GM12878 (cell line): Measurements from ENCODE around the gene GOSR1. TPM values are rescaled to one million over a fixed set of nuclear protein-coding genes. Genes with fewer than 3 reads are reported as not detected.

Source experiments
- ATAC-seq: fragments of 200-7000 bp; cut with Tn5 transposase; 3 replicates; pipeline ENCODE4 v1.9.1; 2020; ENCODE audit warnings: mild to moderate bottlenecking, moderate library complexity
- BruUV-seq: library from RNA; stranded (reverse); fragments of 400-500 nt; replicated peaks from 2 replicates; lab custom pipeline; 2021; lab: Mats Ljungman, UMichigan
- CTCF ChIA-PET: fragments of 300-600 bp; sonication (Branson Sonifier 250); formaldehyde crosslinking; extraction: SDS; loops from one replicate; lab custom pipeline; 2021; ENCODE audit warnings: inconsistent platforms; lab: Yijun Ruan, JAX
- POLR2A ChIA-PET: fragments of 350-600 bp; formaldehyde crosslinking; extraction: SDS; loops from one replicate; lab custom pipeline; 2021; ENCODE audit warnings: inconsistent platforms; lab: Charles Lee
- RAD21 ChIA-PET: fragments of 300-600 bp; sonication (Branson Sonifier 250); formaldehyde crosslinking; loops from one replicate; lab custom pipeline; 2023; ENCODE audit warnings: antibody characterized with exemption; ENCODE audit not compliant: unreplicated experiment; lab: Charles Lee
- SMC1A ChIA-PET: fragments of 300-600 bp; sonication (Branson Sonifier 250); formaldehyde crosslinking; loops from one replicate; lab custom pipeline; 2023; ENCODE audit not compliant: unreplicated experiment, uncharacterized antibody; lab: Charles Lee
- DNase-seq: peaks from one replicate; pipeline ENCODE4 v3.0.0-alpha.2; 2011; ENCODE audit warnings: low read depth, low spot score
- FAIRE-seq: peaks from 3 replicates; lab custom pipeline; 2011; peaks lifted over from hg19 to GRCh38; lab: Jason Lieb, UNC
- H2AFZ ChIP-seq: 2 replicates; pipeline ENCODE4 v1.6.0; 2011; ENCODE audit warnings: low read depth, low read length, control low read depth; ENCODE audit not compliant: control insufficient read depth
- H3K27ac ChIP-seq: 2 replicates; pipeline ENCODE4 v1.5.1; 2011; ENCODE audit warnings: control low read depth; ENCODE audit not compliant: control insufficient read depth, insufficient read depth
- H3K27me3 ChIP-seq, 2 experiments: replicated peaks in 1 of 2; 2 replicates each; pipeline versions ENCODE4 v1.6.0 to v1.6.1; 2011; ENCODE audit warnings: low read length in 1 of 2; ENCODE audit not compliant: control insufficient read depth in 2 of 2, insufficient read depth in 2 of 2
- H3K36me3 ChIP-seq, 2 experiments: 2 replicates each; pipeline ENCODE4 v1.5.1; 2011; ENCODE audit warnings: low read length in 1 of 2; ENCODE audit not compliant: control insufficient read depth in 2 of 2, insufficient read depth in 2 of 2
- H3K4me1 ChIP-seq: 2 replicates; pipeline ENCODE4 v1.6.1; 2011; ENCODE audit warnings: mild to moderate bottlenecking, low read length, moderate library complexity, mixed read lengths; ENCODE audit not compliant: control insufficient read depth, insufficient read depth
- H3K4me2 ChIP-seq: 2 replicates; pipeline ENCODE4 v1.6.0; 2011; ENCODE audit warnings: control low read depth; ENCODE audit not compliant: control insufficient read depth, insufficient read depth
- H3K4me3 ChIP-seq: fragments of 200-600 bp; sonication (generic); 2 replicates; pipeline ENCODE4 v1.5.1; 2016
- H3K79me2 ChIP-seq: 2 replicates; pipeline ENCODE4 v1.6.0; 2011; ENCODE audit warnings: low read length; ENCODE audit not compliant: control insufficient read depth, insufficient read depth
- H3K9ac ChIP-seq: 2 replicates; pipeline ENCODE4 v1.8.0; 2011; ENCODE audit warnings: low read length, control low read depth, mixed read lengths; ENCODE audit not compliant: control insufficient read depth, insufficient read depth
- H3K9me3 ChIP-seq: replicated peaks from 3 replicates; pipeline ENCODE4 v1.5.1; 2011; ENCODE audit warnings: mild to moderate bottlenecking, low read length; ENCODE audit not compliant: control insufficient read depth, insufficient read depth
- H4K20me1 ChIP-seq: 2 replicates; pipeline ENCODE4 v1.6.0; 2011; ENCODE audit not compliant: control insufficient read depth, insufficient read depth
- ATF7 ChIP-seq: fragments of 450-650 bp; IDR thresholded peaks from 2 replicates; pipeline ENCODE4 v1.6.1; 2016; ENCODE audit warnings: low read depth, mild to moderate bottlenecking
- CBX3 ChIP-seq: fragments of 200-600 bp; sonication (generic); IDR thresholded peaks from 2 replicates; pipeline ENCODE4 v1.6.1; 2016; ENCODE audit warnings: low read depth, borderline replicate concordance
- DPF2 ChIP-seq: fragments of 450-650 bp; IDR thresholded peaks from 2 replicates; pipeline ENCODE4 v1.6.1; 2017; ENCODE audit warnings: mild to moderate bottlenecking
- EED ChIP-seq: sonication (generic); IDR thresholded peaks from 2 replicates; pipeline ENCODE4 v1.6.1; 2016; ENCODE audit warnings: antibody characterized with exemption, low read depth
- EGR1 ChIP-seq, 2 experiments: IDR thresholded peaks; 1 replicate in 1 of 2; 2 replicates in 1 of 2; pipeline ENCODE4 v1.6.1; 2011 to 2012; ENCODE audit warnings: low read depth in 2 of 2, low read length in 2 of 2, borderline replicate concordance in 1 of 2, mild to moderate bottlenecking in 1 of 2, moderate library complexity in 1 of 2
- EP300 ChIP-seq, 2 experiments: fragments of 150-350 bp in 1 of 2; IDR thresholded peaks; 2 replicates each; pipeline ENCODE4 v1.6.1; 2011 to 2012; ENCODE audit warnings: low read depth in 2 of 2, low read length in 2 of 2, borderline replicate concordance in 1 of 2, improper control_type of control experiment in 1 of 2, inconsistent platforms in 1 of 2; ENCODE audit not compliant: control insufficient read depth in 1 of 2
- GATAD2B ChIP-seq: fragments of 450-650 bp; conservative IDR thresholded peaks from 2 replicates; pipeline ENCODE4 v1.6.1; 2017; ENCODE audit warnings: low read depth, mild to moderate bottlenecking, moderate library complexity
- IRF4 ChIP-seq: IDR thresholded peaks from 2 replicates; pipeline ENCODE4 v1.6.1; 2011; ENCODE audit warnings: low read depth, low read length
- MLLT1 ChIP-seq: fragments of 450-650 bp; IDR thresholded peaks from 2 replicates; pipeline ENCODE4 v1.6.1; 2016; ENCODE audit warnings: mild to moderate bottlenecking
- MYC ChIP-seq: IDR thresholded peaks from 2 replicates; pipeline ENCODE4 v1.6.1; 2011; ENCODE audit warnings: mild to moderate bottlenecking, low read length, moderate library complexity, inconsistent platforms; ENCODE audit not compliant: insufficient read depth, insufficient replicate concordance, insufficient read length, severe bottlenecking
- NR2F1 ChIP-seq: fragments of 450-650 bp; conservative IDR thresholded peaks from 2 replicates; pipeline ENCODE4 v1.6.1; 2017; ENCODE audit warnings: mild to moderate bottlenecking
- PAX8 ChIP-seq: fragments of 450-650 bp; IDR thresholded peaks from 2 replicates; pipeline ENCODE4 v1.6.1; 2017; ENCODE audit warnings: mild to moderate bottlenecking, moderate library complexity
- POLR2AphosphoS2 ChIP-seq: IDR thresholded peaks from 2 replicates; pipeline ENCODE4 v1.6.1; 2011; ENCODE audit warnings: low read depth, mild to moderate bottlenecking, low read length, improper control_type of control experiment, moderate library complexity
- RELA ChIP-seq: fragments of 450-650 bp; IDR thresholded peaks from 2 replicates; pipeline ENCODE4 v1.8.0; 2014; ENCODE audit warnings: borderline replicate concordance; ENCODE audit not compliant: partially characterized antibody
- SIN3A ChIP-seq: IDR thresholded peaks from 2 replicates; pipeline ENCODE4 v1.6.1; 2012; ENCODE audit warnings: low read depth, low read length, improper control_type of control experiment
- SMAD1 ChIP-seq: fragments of 450-650 bp; IDR thresholded peaks from 2 replicates; pipeline ENCODE4 v1.6.1; 2018; ENCODE audit warnings: mild to moderate bottlenecking, low read depth; ENCODE audit not compliant: partially characterized antibody
- ZNF217 ChIP-seq: fragments of 450-650 bp; IDR thresholded peaks from 2 replicates; pipeline ENCODE4 v1.6.1; 2017; ENCODE audit warnings: antibody characterized with exemption, mild to moderate bottlenecking
- ZNF274 ChIP-seq: IDR thresholded peaks from one replicate; pipeline ENCODE4 v1.8.0; 2011; ENCODE audit not compliant: insufficient read length, insufficient read depth
- ZNF592 ChIP-seq: fragments of 450-650 bp; IDR thresholded peaks from 2 replicates; pipeline ENCODE4 v1.6.1; 2017; ENCODE audit warnings: mild to moderate bottlenecking, moderate library complexity
- WGBS: methylation state at CpG from one replicate; pipeline ENCODE4 v1.1.6; 2016; ENCODE audit warnings: low lambda C conversion rate; ENCODE audit not compliant: insufficient replicate concordance, insufficient coverage; ENCODE audit errors: missing lambda C conversion rate; 5-methylcytosine and 5-hydroxymethylcytosine counted together
- in situ Hi-C: fragments of 300-500 bp; cut with MboI; formaldehyde crosslinking; loops from 9 replicates; pipeline ENCODE4 v1.14.3; 2018; ENCODE audit warnings: mixed read lengths
- intact Hi-C: fragments of 100-400 bp; cut with micrococcal nuclease; formaldehyde crosslinking; loops from one replicate; pipeline ENCODE4 v1.14.2; 2022; ENCODE audit not compliant: unreplicated experiment
- polyA plus RNA-seq, 11 experiments: library from polyadenylated mRNA; depleted of rRNA in 4 of 11; unstranded in 6 of 11; stranded (reverse) in 5 of 11; fragments of >200 nt; fragmentation: Nextera tagmentation in 4 of 11; fragmentation: Illumina TruSeq in 1 of 11; extraction: Ambion mirVana in 4 of 11; extraction: Trizol in 1 of 11; gene quantifications; 1 replicate in 1 of 11; 2 replicates in 10 of 11; pipeline versions ENCODE4 v1.2.1 to v1.2.3, GENCODE V29; 2011 to 2016; ENCODE audit warnings: inconsistent platforms in 2 of 11, missing spikeins in 2 of 11, low read depth in 1 of 11
- total RNA-seq, 4 experiments: library from RNA; depleted of rRNA in 3 of 4; stranded (reverse); fragments of >200 nt in 3 of 4; fragmentation: Illumina TruSeq in 1 of 4; extraction: Trizol in 1 of 4; gene quantifications; 2 replicates each; pipeline versions ENCODE4 v1.2.1 to v1.2.3, GENCODE V29; 2013 to 2021

Gene GOSR1
- total and polyA plus RNA-seq, 10 of the 15 experiments (the other 5 are each of a cell fraction or from before 2014, with no cell fraction given), result 21.4 to 99.3 (median 42.9) TPM

- H3K36me3 ChIP-seq, result no peaks in the 10 kb centered on the region
- no peaks in the 10 kb centered on the region for H3K9me3 ChIP-seq
- no peaks in the 10 kb centered on the region for H4K20me1 ChIP-seq
- ChIA-PET CTCF (no interaction called here), RAD21 (no interaction called here), SMC1A (no interaction called here), POLR2A (no interaction called here)
- BruUV-seq, result no TSS peak
- H3K79me2 ChIP-seq, result no peaks in the 10 kb centered on the region
- FAIRE-seq, result peak; percentile 85
- in situ Hi-C loops (no loop called here), intact Hi-C loops (loop anchor here (2.0 kb wide), 1 partner anchor 74 kb away; the partner anchor contains the start of gene GOSR1)
- H3K4me1 ChIP-seq, result peaks cover 10% of the 10 kb centered on the region
- H3K27me3 ChIP-seq, result no peaks in the 10 kb centered on the region; a peak in 1 of 4 replicates
- no peak overlapping the region; the same call in 1 of the 2 replicates for H3K27ac ChIP-seq
- peak overlapping the region; percentile 53 for H3K4me2 ChIP-seq
- no peak overlapping the region for H3K9ac ChIP-seq
- ATAC-seq, result peak; percentile 92
- 18% methylated on average over 10 of the region's 10 CpGs for WGBS
- peak overlapping the region; percentile 82 for H2AFZ ChIP-seq
- peak; percentile 68 for DNase-seq
- H3K4me3 ChIP-seq, result peak overlapping the region; percentile 28; the same call in 1 of the 2 replicates
- TF ChIP-seq GATAD2B (peak; percentile 54; the same call in 1 of the 2 replicates), ATF7 (no peak), MYC (no peak), DPF2 (peak; percentile 44; the same call in 1 of the 2 replicates), SIN3A (no peak), EED (peak; percentile 53; the same call in 1 of the 2 replicates), ZNF592 (no peak), MLLT1 (no peak), RELA (no peak), NR2F1 (peak; percentile 42), ZNF274 (no peak), IRF4 (no peak), CBX3 (no peak), PAX8 (no peak), POLR2AphosphoS2 (no peak), EGR1 (IDR thresholded peaks at IDR 0.05; ENCODE audit: borderline replicate concordance in 1 of 2, low read depth in 2 of 2, low read length in 2 of 2) (no peak), SMAD1 (no peak), EP300 (IDR thresholded peaks at IDR 0.05; ENCODE audit: borderline replicate concordance in 1 of 2, control insufficient read depth in 1 of 2, low read depth in 2 of 2, low read length in 2 of 2) (no peak), ZNF217 (no peak)
Observed at GRCh38 chr17:30550512-30551273, 73.5 kb downstream of the GOSR1 start.
